GM18520 (cell line): Measurements from ENCODE around the gene LCLAT1.
"Not testable (repeated sequence)": the region's sequence is repeated elsewhere in the genome, so short reads cannot be mapped to it uniquely, and the experiment has no call there.

Experiments used
- ATAC-seq: cut with Tn5 transposase; IDR thresholded peaks from one replicate; pipeline ENCODE4 v1.9.1; 2021; ENCODE audit not compliant: unreplicated experiment

Gene LCLAT1

DNA sequence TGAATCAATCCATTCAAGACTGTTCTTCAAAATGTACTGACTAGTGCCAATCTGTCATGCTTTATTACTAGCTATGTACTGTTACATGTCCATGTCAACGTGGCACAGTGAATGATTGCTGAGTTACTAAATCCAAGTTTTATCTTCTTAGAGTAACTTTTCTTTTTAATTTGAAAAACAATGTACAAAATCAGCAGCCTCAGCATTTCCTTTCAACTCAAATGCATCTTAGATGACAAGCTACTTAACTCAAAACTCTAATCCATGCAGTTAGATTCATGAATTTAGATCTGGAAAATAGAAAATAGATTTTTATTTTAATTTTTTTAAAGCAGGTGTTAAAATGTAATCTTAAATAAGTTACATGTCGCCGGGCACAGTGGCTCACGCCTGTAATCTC is 186.0 kb downstream of the LCLAT1 start:
- no peak for ATAC-seq

- ATAC-seq, result no peak
These were observed 189.3 kb downstream of the LCLAT1 start for GRCh38 chr2:30636311-30636710.

DNA sequence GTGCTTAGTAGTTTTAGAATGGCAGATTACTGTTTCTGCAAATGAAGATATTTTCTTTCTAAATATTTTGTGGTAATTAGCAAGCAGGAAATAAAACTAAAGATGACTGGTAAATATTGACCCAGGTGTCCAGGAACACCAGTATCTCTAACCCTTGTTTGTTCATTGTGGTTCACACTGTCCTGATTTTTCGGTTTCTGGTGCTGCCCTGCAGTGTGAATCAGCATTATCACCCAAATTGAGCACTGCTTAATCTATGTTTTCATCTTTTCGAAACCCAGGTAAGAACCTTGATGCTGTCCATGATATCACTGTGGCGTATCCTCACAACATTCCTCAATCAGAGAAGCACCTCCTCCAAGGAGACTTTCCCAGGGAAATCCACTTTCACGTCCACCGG is 192.8 kb downstream of the LCLAT1 start:
- ATAC-seq, result no peak

- ATAC-seq, result no peak
These were observed 194.8 kb downstream of the LCLAT1 start for GRCh38 chr2:30641765-30642345.

- ATAC-seq, result not testable (repeated sequence)
These were observed 196.0 kb downstream of the LCLAT1 start for GRCh38 chr2:30643013-30643412.

- ATAC-seq, result no peak
These were observed 196.6 kb downstream of the LCLAT1 start for GRCh38 chr2:30643674-30644073.

DNA sequence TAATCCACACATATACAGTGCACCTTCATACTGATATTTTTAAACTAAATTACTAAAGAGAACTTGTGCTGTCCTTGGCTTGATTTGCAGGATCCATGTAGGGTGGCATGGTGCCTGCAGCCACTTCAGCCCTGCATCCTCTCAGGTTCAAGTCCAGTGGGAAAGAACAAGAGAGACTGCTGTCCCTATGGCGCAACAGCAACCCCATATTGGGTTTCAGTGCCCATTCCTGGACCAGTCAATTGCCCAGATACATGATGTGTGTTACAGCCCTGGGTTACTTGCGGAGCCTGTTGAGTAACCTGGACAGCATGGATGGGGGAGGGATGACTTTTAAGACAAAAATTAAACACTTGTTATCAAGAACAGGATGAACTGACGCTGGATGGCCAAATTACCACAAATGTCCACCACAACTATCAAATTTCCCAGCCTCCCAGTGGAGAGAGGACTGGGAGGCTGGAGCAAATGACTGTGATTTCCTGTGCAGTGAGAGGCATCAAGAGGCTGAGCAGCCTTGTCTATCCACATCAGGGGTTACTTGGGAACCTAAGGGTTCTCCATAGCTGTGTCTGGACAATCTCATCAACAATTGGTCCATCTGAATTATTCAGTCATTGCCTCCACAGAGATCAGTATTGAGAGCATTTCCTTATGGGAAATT is 198.2 kb downstream of the LCLAT1 start:
- no peak for ATAC-seq

DNA sequence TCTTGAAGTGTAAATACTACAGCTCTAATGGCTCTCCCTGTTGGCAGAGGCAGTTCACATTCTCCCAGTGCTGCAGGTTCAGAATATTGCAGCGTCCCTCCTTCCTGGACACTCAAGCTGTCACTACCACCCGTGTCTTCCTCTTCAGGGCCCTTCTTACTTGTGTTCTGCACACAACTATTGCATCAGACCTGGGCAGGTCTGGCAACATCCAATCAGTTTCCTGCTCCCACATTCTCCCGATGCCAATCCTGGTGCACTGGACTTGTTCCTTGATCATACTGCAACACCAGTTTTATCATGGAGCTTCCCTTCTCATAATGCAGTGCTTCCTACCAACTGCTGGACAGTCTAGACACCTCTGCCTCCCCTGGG is 198.7 kb downstream of the LCLAT1 start:
- no peak for ATAC-seq

DNA sequence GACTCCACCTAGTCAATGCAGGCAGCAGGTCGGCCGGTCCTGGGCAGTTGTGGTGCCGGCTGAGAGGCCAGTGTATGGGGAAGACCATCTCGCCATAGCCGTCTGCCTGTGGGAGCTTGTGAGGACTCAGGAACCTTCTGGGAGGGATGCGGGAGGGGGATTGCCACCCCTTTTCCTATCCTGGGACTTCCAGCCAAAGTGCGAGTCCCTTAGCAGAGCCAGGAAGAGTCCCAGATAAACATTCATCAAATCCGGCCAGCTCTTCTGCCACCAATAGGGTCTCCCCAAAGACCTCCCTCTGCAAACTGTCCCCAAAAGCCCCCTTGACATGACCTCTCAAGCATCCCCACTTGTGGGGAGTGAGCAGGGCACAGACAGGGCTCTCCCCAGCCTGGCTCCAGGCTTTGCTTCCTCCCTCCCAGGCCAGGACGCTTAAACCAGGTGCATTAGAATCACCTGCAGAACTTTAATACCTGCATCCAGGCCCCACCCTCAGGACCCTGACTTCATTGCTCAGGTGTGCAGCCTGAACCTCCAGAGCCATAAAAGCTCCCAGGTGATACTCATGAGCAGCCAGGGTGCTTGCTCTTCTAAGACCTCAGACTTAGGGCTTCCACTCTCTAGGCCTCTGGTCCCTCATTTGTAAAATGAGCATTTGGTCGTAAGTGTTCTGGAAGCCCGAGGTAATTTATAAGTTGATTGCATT is 200.9 kb downstream of the LCLAT1 start:
- ATAC-seq, result no peak

DNA sequence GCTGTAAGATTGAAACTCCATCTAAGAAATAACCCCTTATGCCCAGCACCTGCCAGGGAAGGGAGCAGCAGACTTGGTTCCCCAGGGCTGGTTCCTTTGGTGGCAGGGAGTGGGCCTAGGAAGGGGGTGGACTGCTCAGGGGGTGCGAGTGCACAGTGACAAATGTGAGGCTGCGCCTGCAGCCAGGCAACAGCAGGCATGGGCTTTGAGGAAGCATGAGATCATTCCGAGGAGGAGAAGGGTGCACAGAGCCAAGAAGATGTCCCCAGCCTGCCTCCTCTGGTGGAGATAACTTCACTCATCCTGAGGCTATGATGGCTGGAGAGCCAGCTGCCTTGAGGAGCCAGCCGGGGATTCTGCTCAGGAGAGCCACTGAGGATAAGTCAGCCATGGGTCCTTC is 202.2 kb downstream of the LCLAT1 start:
- ATAC-seq, result no peak

GRCh38 chr2:30649828-30650227 is 202.8 kb downstream of the LCLAT1 start:
- ATAC-seq, result no peak

GRCh38 chr2:30652271-30652915 is 205.3 kb downstream of the LCLAT1 start:
- ATAC-seq, result no peak

DNA sequence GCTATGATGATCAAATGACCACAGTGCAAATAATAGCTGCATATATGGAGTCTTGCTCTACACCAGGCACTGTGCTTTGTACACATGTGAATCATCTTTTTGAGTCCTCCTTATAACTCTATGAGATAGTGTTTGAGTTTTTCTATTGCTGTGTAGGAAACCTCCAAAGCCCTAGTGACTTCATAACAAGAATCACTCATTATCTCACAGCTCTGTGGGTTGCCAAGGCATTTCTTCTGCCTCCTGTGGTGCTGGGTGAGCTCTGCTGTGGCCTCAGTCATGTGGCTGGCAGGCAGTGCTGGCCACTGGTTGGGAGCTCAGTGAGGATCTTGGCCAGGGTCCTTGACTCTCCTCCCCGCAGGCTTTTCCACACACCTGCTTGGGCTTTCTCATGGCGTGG is 206.8 kb downstream of the LCLAT1 start:
- no peak for ATAC-seq

- ATAC-seq, result no peak
These were observed 207.4 kb downstream of the LCLAT1 start for GRCh38 chr2:30654404-30654803.

- ATAC-seq, result no peak
These were observed 208.2 kb downstream of the LCLAT1 start for GRCh38 chr2:30655211-30655610.

DNA sequence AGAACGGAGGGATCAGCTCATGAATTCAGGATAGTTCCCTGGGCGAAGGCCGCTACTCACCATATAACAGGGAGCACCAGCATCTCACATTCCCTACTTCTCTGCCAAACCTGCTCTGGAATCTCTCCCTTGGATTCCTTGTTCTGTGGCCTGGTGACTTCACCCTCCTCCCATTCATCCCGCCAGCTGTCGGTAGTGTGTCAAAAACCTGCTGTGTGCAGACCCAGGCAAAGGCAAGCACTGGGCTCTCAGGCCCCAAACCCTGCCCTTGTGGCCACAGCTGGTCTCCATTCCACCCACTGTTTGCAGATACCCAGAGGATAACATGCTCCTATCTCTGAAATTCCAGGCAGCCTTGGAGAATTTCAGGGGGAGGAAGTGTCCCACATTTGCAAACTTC is 208.6 kb downstream of the LCLAT1 start:
- ATAC-seq, result no peak

GRCh38 chr2:30656079-30656478 is 209.0 kb downstream of the LCLAT1 start:
- no peak for ATAC-seq

GRCh38 chr2:30661173-30662107 is 214.4 kb downstream of the LCLAT1 start:
- ATAC-seq, result no peak

- ATAC-seq, result no peak
These were observed 215.5 kb downstream of the LCLAT1 start for GRCh38 chr2:30662268-30663131.

- no peak for ATAC-seq
These were observed 216.3 kb downstream of the LCLAT1 start for GRCh38 chr2:30663321-30663720.
